Endodermal cell (in vitro differentiated cells): ENCODE measurements around the gene PPM1D. TPM values are rescaled to one million over a fixed set of nuclear protein-coding genes. Genes with fewer than 3 reads are reported as not detected.
"Not testable (repeated sequence)": the region's sequence is repeated elsewhere in the genome, so short reads cannot be mapped to it uniquely, and the experiment has no call there.

Experiments used
- DNase-seq: peaks from one replicate; pipeline ENCODE4 v3.0.0-alpha.2; 2017
- H3K27ac ChIP-seq: 2 replicates; pipeline ENCODE4 v1.5.1; 2013; ENCODE audit warnings: mild to moderate bottlenecking, low read depth, low read length, moderate library complexity
- H3K27me3 ChIP-seq: 2 replicates; pipeline ENCODE4 v1.6.1; 2013; ENCODE audit warnings: mild to moderate bottlenecking, low read length, moderate library complexity; ENCODE audit not compliant: insufficient read depth, control insufficient read depth, poor library complexity, severe bottlenecking
- H3K36me3 ChIP-seq: 2 replicates; pipeline ENCODE4 v1.7.0; 2013; ENCODE audit warnings: mild to moderate bottlenecking, low read length, moderate library complexity; ENCODE audit not compliant: control insufficient read depth, insufficient read depth
- H3K4me1 ChIP-seq: one replicate; pipeline ENCODE4 v1.7.0; 2013; ENCODE audit warnings: low read length; ENCODE audit not compliant: control insufficient read depth, insufficient read depth
- H3K4me3 ChIP-seq: 2 replicates; pipeline ENCODE4 v1.5.1; 2013; ENCODE audit warnings: mild to moderate bottlenecking, low read length, moderate library complexity
- H3K9ac ChIP-seq: 2 replicates; pipeline ENCODE4 v1.6.1; 2013; ENCODE audit warnings: mild to moderate bottlenecking, low read length, moderate library complexity; ENCODE audit not compliant: poor library complexity, severe bottlenecking; ENCODE audit errors: extremely low read depth
- H3K9me3 ChIP-seq: 2 replicates; pipeline ENCODE4 v1.6.1; 2013; ENCODE audit warnings: mild to moderate bottlenecking, low read length, moderate library complexity; ENCODE audit not compliant: control insufficient read depth
- H3K27ac Mint-ChIP-seq: 2 replicates; pipeline ENCODE4 v1.8.0; 2020; ENCODE audit warnings: mixed read lengths
- H3K27me3 Mint-ChIP-seq: 2 replicates; pipeline ENCODE4 v1.8.0; 2021; ENCODE audit warnings: mild to moderate bottlenecking, mixed read lengths; ENCODE audit not compliant: insufficient read depth
- H3K36me3 Mint-ChIP-seq: 2 replicates; pipeline ENCODE4 v1.8.0; 2020; ENCODE audit warnings: low read depth, mixed read lengths
- H3K4me1 Mint-ChIP-seq: 2 replicates; pipeline ENCODE4 v1.8.0; 2020; ENCODE audit warnings: mixed read lengths
- H3K4me3 Mint-ChIP-seq: 2 replicates; pipeline ENCODE4 v1.8.0; 2020; ENCODE audit warnings: mild to moderate bottlenecking, moderate library complexity, mixed read lengths
- H3K9me3 Mint-ChIP-seq: 2 replicates; pipeline ENCODE4 v1.8.0; 2020; ENCODE audit warnings: mild to moderate bottlenecking, mixed read lengths
- WGBS, 2 experiments: methylation state at CpG; one replicate each; pipeline versions ENCODE4 v1.1.5 to v1.1.7; 2013; ENCODE audit warnings: missing lambda C conversion rate in 2 of 2, mixed read lengths in 1 of 2; ENCODE audit not compliant: insufficient coverage in 1 of 2, insufficient read length in 1 of 2; 5-methylcytosine and 5-hydroxymethylcytosine counted together
- total RNA-seq, 2 donors: library from RNA; stranded (reverse); fragmentation: NEBNext Ultra II Directional in 1 of 2; extraction: Animal tissue kit (Norgen Biotek cat#: 25700) in 1 of 2; gene quantifications; 2 replicates in 1 of 2; 3 replicates in 1 of 2; pipeline ENCODE4 v1.2.1, GENCODE V29; 2021
- TF ChIP-seq, protein P1 (sequence below): fragments of 200-600 bp; sonication (generic); conservative IDR thresholded peaks from 2 replicates; pipeline ENCODE4 v1.5.0; 2021; ENCODE audit warnings: antibody characterized with exemption, mild to moderate bottlenecking

PPM1D gene
- total RNA-seq, 2 donors from 2014 or later = 9.4 to 13.0 TPM

DNA sequence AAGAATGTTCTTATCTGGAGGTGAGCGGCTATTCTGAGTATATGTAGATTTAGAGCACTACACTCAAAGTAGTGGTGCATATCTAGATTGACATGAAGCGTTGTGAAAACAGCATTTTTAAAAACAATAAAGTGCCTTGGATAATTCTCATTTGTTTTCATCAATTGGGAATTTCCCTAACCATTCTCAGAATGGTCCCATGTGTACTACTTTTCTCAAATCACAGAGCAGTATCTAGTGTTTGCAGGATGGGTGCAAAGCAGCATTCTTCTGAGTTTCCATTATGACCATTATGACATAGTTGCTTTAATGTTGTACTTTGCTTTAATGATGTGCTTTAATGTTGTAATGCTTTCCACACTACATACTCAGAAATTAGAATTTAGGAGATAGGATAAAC, 61.5 kb downstream of the PPM1D start:
- no peaks in the 10 kb centered on the region for H3K4me1 ChIP-seq
- H3K27ac Mint-ChIP-seq = no peak overlapping the region
- peaks cover 53% of the 10 kb centered on the region for H3K36me3 ChIP-seq
- no peak overlapping the region for H3K4me3 Mint-ChIP-seq
- TF ChIP-seq, protein P1, sequence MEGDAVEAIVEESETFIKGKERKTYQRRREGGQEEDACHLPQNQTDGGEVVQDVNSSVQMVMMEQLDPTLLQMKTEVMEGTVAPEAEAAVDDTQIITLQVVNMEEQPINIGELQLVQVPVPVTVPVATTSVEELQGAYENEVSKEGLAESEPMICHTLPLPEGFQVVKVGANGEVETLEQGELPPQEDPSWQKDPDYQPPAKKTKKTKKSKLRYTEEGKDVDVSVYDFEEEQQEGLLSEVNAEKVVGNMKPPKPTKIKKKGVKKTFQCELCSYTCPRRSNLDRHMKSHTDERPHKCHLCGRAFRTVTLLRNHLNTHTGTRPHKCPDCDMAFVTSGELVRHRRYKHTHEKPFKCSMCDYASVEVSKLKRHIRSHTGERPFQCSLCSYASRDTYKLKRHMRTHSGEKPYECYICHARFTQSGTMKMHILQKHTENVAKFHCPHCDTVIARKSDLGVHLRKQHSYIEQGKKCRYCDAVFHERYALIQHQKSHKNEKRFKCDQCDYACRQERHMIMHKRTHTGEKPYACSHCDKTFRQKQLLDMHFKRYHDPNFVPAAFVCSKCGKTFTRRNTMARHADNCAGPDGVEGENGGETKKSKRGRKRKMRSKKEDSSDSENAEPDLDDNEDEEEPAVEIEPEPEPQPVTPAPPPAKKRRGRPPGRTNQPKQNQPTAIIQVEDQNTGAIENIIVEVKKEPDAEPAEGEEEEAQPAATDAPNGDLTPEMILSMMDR = no peak
- peaks cover 5% of the 10 kb centered on the region for H3K4me1 Mint-ChIP-seq
- no peak overlapping the region for H3K4me3 ChIP-seq
- no peak for DNase-seq
- H3K27me3 ChIP-seq = no peaks in the 10 kb centered on the region
- no peaks in the 10 kb centered on the region for H3K9me3 Mint-ChIP-seq
- H3K36me3 Mint-ChIP-seq = peaks cover 30% of the 10 kb centered on the region
- no peak overlapping the region for H3K9ac ChIP-seq
- H3K9me3 ChIP-seq = no peaks in the 10 kb centered on the region
- H3K27ac ChIP-seq = no peak overlapping the region
- WGBS, 2 experiments = 99 to 100% methylated on average over 1 to 2 of the region's 2 CpGs
- no peaks in the 10 kb centered on the region for H3K27me3 Mint-ChIP-seq

DNA sequence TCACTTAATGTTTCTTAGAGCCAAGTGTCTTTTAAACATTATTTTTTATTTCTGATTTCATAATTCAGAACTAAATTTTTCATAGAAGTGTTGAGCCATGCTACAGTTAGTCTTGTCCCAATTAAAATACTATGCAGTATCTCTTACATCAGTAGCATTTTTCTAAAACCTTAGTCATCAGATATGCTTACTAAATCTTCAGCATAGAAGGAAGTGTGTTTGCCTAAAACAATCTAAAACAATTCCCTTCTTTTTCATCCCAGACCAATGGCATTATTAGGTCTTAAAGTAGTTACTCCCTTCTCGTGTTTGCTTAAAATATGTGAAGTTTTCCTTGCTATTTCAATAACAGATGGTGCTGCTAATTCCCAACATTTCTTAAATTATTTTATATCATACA, 64.0 kb downstream of the PPM1D start:
- Mint-ChIP-seq H3K27ac (no peak overlapping the region), H3K36me3 (peaks cover 22% of the 10 kb centered on the region), H3K27me3 (no peaks in the 10 kb centered on the region), H3K9me3 (no peaks in the 10 kb centered on the region), H3K4me1 (peaks cover 5% of the 10 kb centered on the region), H3K4me3 (no peak overlapping the region)
- no peaks in the 10 kb centered on the region for H3K4me1 ChIP-seq
- TF ChIP-seq, protein P1 = no peak
- no peak overlapping the region for H3K27ac ChIP-seq
- no peak overlapping the region for H3K4me3 ChIP-seq
- H3K9ac ChIP-seq = no peak overlapping the region
- WGBS, 2 experiments = 100% methylated on average over 1 of the region's 1 CpG
- no peaks in the 10 kb centered on the region for H3K27me3 ChIP-seq
- peaks cover 39% of the 10 kb centered on the region for H3K36me3 ChIP-seq
- H3K9me3 ChIP-seq = no peaks in the 10 kb centered on the region
- no peak for DNase-seq

DNA sequence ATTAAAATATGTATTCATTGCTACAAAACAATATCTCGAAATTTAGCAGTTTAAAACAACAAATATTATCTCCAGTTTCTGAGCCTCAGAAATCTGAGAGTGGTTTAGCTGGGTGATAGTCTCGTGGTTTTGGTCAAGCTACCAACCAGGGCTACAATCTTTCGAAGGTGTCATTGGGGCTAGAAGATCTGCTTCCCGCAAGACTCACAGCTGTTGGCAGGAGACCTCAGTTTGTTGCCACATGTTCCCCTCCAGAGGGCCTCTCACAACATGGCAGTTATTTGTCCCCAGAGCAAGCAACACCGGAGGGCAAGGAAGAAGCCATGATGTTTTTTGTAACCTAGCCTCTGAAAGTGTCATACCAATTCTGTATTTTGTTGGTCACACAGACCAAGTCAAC, 65.6 kb downstream of the PPM1D start:
- Histone ChIP-seq H3K27ac (no peak overlapping the region), H3K9me3 (no peaks in the 10 kb centered on the region), H3K36me3 (peaks cover 37% of the 10 kb centered on the region), H3K4me3 (no peak overlapping the region), H3K27me3 (no peaks in the 10 kb centered on the region), H3K9ac (no peak overlapping the region), H3K4me1 (no peaks in the 10 kb centered on the region)
- Mint-ChIP-seq H3K9me3 (no peaks in the 10 kb centered on the region), H3K36me3 (peaks cover 19% of the 10 kb centered on the region), H3K27me3 (no peaks in the 10 kb centered on the region), H3K4me3 (no peak overlapping the region), H3K4me1 (no peaks in the 10 kb centered on the region), H3K27ac (peak overlapping the region; percentile 52)
- no peak for DNase-seq
- 94 to 95% methylated on average over 3 to 5 of the region's 5 CpGs for WGBS, 2 experiments
- TF ChIP-seq, protein P1 = no peak

DNA sequence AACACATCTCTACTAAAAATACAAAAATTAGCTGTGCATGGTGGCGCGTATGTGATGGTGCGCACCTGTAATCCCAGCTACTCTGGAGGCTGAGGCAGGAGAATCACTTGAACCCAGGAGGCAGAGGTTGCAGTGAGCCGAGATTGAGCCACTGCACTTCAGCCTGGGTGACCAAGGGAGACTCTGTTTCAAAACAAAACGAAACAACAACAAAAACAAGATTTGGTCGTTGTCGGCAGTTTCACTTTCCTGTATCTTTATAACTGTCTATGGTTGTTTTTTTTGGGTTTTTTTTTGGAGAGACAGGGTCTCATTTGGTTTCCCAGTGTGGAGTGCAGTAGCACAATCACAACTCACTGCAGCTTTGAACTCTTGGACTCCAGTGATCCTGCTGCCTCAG, 68.7 kb downstream of the PPM1D start:
- H3K4me1 ChIP-seq, H3K27ac ChIP-seq, H3K27me3 Mint-ChIP-seq, H3K9me3 Mint-ChIP-seq, DNase-seq, H3K9ac ChIP-seq, H3K9me3 ChIP-seq, H3K27me3 ChIP-seq, H3K27ac Mint-ChIP-seq, H3K4me3 ChIP-seq, H3K4me3 Mint-ChIP-seq, H3K4me1 Mint-ChIP-seq: not testable (repeated sequence)
- 98% methylated on average over 5 to 7 of the region's 7 CpGs for WGBS, 2 experiments
- H3K36me3 ChIP-seq = peaks cover 24% of the 10 kb centered on the region
- H3K36me3 Mint-ChIP-seq = peaks cover 13% of the 10 kb centered on the region
